Astrocyte (in vitro differentiated cells and primary cell): ENCODE data around the gene PLAAT5. TPM values are rescaled to one million over a fixed set of nuclear protein-coding genes. Genes with fewer than 3 reads are reported as not detected.

Experiments
- DNase-seq: peaks from one replicate; pipeline ENCODE4 v3.0.0-alpha.2; 2010; ENCODE audit warnings: low read depth
- FAIRE-seq: peaks from 2 replicates; lab custom pipeline; 2011; peaks lifted over from hg19 to GRCh38; lab: Jason Lieb, UNC
- H2AFZ ChIP-seq: 2 replicates; pipeline ENCODE4 v1.6.0; 2012; ENCODE audit warnings: low read depth, low read length, inconsistent platforms
- H3K27ac ChIP-seq: 2 replicates; pipeline ENCODE4 v1.5.1; 2011; ENCODE audit warnings: low read depth, low read length, inconsistent platforms
- H3K27me3 ChIP-seq: 2 replicates; pipeline ENCODE4 v1.6.0; 2011; ENCODE audit warnings: low read length, inconsistent platforms; ENCODE audit not compliant: insufficient read depth
- H3K36me3 ChIP-seq: 2 replicates; pipeline ENCODE4 v1.5.1; 2011; ENCODE audit warnings: low read length, inconsistent platforms; ENCODE audit not compliant: insufficient read depth
- H3K4me1 ChIP-seq: 2 replicates; pipeline ENCODE4 v1.5.1; 2011; ENCODE audit warnings: low read length, inconsistent platforms; ENCODE audit not compliant: insufficient read depth
- H3K4me2 ChIP-seq: 2 replicates; pipeline ENCODE4 v1.6.0; 2012; ENCODE audit warnings: low read length, inconsistent platforms
- H3K4me3 ChIP-seq: 2 replicates; pipeline ENCODE4 v1.5.1; 2011; ENCODE audit warnings: low read depth, mild to moderate bottlenecking, low read length, inconsistent platforms; ENCODE audit not compliant: insufficient read depth
- H3K79me2 ChIP-seq: 2 replicates; pipeline ENCODE4 v1.6.0; 2012; ENCODE audit warnings: mild to moderate bottlenecking, low read length, inconsistent platforms; ENCODE audit not compliant: insufficient read depth
- H3K9ac ChIP-seq: 2 replicates; pipeline ENCODE4 v1.6.0; 2012; ENCODE audit warnings: mild to moderate bottlenecking, low read length, inconsistent platforms
- H3K9me3 ChIP-seq: 2 replicates; pipeline ENCODE4 v1.5.1; 2012; ENCODE audit warnings: low read depth, mild to moderate bottlenecking, low read length, inconsistent platforms; ENCODE audit not compliant: insufficient read depth
- H4K20me1 ChIP-seq: 2 replicates; pipeline ENCODE4 v1.6.0; 2012; ENCODE audit warnings: low read length, inconsistent platforms; ENCODE audit not compliant: insufficient read depth
- H3K27ac Mint-ChIP-seq: one replicate; pipeline ENCODE4 v1.8.0; 2021; ENCODE audit warnings: mild to moderate bottlenecking, mixed read lengths; ENCODE audit not compliant: unreplicated experiment
- H3K27me3 Mint-ChIP-seq: one replicate; pipeline ENCODE4 v1.8.0; 2021; ENCODE audit warnings: low read depth, mixed read lengths; ENCODE audit not compliant: unreplicated experiment
- H3K36me3 Mint-ChIP-seq: one replicate; pipeline ENCODE4 v1.8.0; 2021; ENCODE audit warnings: low read depth, mixed read lengths; ENCODE audit not compliant: unreplicated experiment
- H3K4me1 Mint-ChIP-seq: one replicate; pipeline ENCODE4 v1.8.0; 2021; ENCODE audit warnings: low read depth, mixed read lengths; ENCODE audit not compliant: unreplicated experiment
- H3K4me3 Mint-ChIP-seq: one replicate; pipeline ENCODE4 v1.8.0; 2021; ENCODE audit warnings: mild to moderate bottlenecking, moderate library complexity, mixed read lengths; ENCODE audit not compliant: unreplicated experiment
- H3K9me3 Mint-ChIP-seq: one replicate; pipeline ENCODE4 v1.8.0; 2021; ENCODE audit warnings: mild to moderate bottlenecking, mixed read lengths; ENCODE audit not compliant: unreplicated experiment
- EZH2 ChIP-seq: IDR thresholded peaks from 2 replicates; pipeline ENCODE4 v1.6.1; 2012; ENCODE audit warnings: mild to moderate bottlenecking, low read length, inconsistent platforms; ENCODE audit not compliant: insufficient read depth
- total RNA-seq: library from RNA; stranded (reverse); gene quantifications from 2 replicates; pipeline ENCODE4 v1.2.1, GENCODE V29; 2021
- TF ChIP-seq, protein P1 (sequence below): IDR thresholded peaks from 2 replicates; pipeline ENCODE4 v1.5.1; 2011; ENCODE audit warnings: low read depth, mild to moderate bottlenecking, inconsistent platforms, low read length, moderate library complexity; ENCODE audit not compliant: insufficient read depth

Gene PLAAT5
- total RNA-seq, 1 donor from 2014 or later, result 0.36 TPM

DNA sequence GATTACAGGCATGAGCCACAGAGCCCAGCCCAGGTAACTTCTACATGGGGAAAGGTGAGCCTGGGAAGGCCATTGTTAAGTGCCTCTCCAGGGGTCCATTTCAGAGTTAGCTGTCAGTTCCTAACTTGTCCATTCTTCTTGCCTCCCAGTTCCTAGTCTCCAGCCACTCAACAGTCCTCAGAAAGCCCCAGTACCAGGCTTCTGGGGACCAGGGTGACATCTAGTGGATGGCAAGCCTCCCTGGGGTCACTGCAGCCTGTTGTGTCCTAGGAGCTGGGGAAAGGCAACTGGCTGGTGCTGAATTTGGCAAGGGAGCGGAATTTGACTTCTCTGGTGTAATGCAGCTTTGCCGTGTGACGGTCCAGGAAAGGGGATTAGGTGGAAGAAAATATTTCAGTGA, 17.0 kb upstream of the PLAAT5 start:
- H3K4me2 ChIP-seq, result no peak overlapping the region
- H3K4me3 Mint-ChIP-seq, result no peak overlapping the region
- no peak overlapping the region for H3K27ac ChIP-seq
- no peaks in the 10 kb centered on the region for H3K79me2 ChIP-seq
- TF ChIP-seq EZH2, result no peak
- TF ChIP-seq, protein P1, sequence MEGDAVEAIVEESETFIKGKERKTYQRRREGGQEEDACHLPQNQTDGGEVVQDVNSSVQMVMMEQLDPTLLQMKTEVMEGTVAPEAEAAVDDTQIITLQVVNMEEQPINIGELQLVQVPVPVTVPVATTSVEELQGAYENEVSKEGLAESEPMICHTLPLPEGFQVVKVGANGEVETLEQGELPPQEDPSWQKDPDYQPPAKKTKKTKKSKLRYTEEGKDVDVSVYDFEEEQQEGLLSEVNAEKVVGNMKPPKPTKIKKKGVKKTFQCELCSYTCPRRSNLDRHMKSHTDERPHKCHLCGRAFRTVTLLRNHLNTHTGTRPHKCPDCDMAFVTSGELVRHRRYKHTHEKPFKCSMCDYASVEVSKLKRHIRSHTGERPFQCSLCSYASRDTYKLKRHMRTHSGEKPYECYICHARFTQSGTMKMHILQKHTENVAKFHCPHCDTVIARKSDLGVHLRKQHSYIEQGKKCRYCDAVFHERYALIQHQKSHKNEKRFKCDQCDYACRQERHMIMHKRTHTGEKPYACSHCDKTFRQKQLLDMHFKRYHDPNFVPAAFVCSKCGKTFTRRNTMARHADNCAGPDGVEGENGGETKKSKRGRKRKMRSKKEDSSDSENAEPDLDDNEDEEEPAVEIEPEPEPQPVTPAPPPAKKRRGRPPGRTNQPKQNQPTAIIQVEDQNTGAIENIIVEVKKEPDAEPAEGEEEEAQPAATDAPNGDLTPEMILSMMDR, result no peak
- H3K9me3 ChIP-seq, result no peaks in the 10 kb centered on the region
- DNase-seq (no peak), FAIRE-seq (no peak)
- H2AFZ ChIP-seq, result no peak overlapping the region
- H3K27ac Mint-ChIP-seq, result no peak overlapping the region
- peaks cover 5% of the 10 kb centered on the region for H3K4me1 Mint-ChIP-seq
- H4K20me1 ChIP-seq, result no peaks in the 10 kb centered on the region
- no peaks in the 10 kb centered on the region for H3K36me3 Mint-ChIP-seq
- peaks cover 20% of the 10 kb centered on the region for H3K27me3 Mint-ChIP-seq
- peaks cover 5% of the 10 kb centered on the region for H3K9me3 Mint-ChIP-seq
- H3K4me3 ChIP-seq, result no peak overlapping the region
- peaks cover 15% of the 10 kb centered on the region for H3K4me1 ChIP-seq
- H3K27me3 ChIP-seq, result no peaks in the 10 kb centered on the region
- no peaks in the 10 kb centered on the region for H3K36me3 ChIP-seq
- no peak overlapping the region for H3K9ac ChIP-seq

GRCh38 chr11:63507511-63507910, 16.5 kb upstream of the PLAAT5 start:
- Histone ChIP-seq H3K27me3 (no peaks in the 10 kb centered on the region), H3K9me3 (no peaks in the 10 kb centered on the region), H3K36me3 (no peaks in the 10 kb centered on the region), H3K79me2 (no peaks in the 10 kb centered on the region), H4K20me1 (no peaks in the 10 kb centered on the region), H2AFZ (no peak overlapping the region), H3K4me2 (no peak overlapping the region), H3K9ac (no peak overlapping the region), H3K4me1 (peaks cover 15% of the 10 kb centered on the region), H3K27ac (no peak overlapping the region), H3K4me3 (no peak overlapping the region)
- FAIRE-seq (no peak), DNase-seq (no peak)
- H3K27ac Mint-ChIP-seq, result no peak overlapping the region
- H3K4me3 Mint-ChIP-seq, result no peak overlapping the region
- TF ChIP-seq, protein P1, result no peak
- TF ChIP-seq EZH2, result no peak
- H3K27me3 Mint-ChIP-seq, result peaks cover 18% of the 10 kb centered on the region
- H3K9me3 Mint-ChIP-seq, result peaks cover 5% of the 10 kb centered on the region
- H3K4me1 Mint-ChIP-seq, result peaks cover 5% of the 10 kb centered on the region
- no peaks in the 10 kb centered on the region for H3K36me3 Mint-ChIP-seq

DNA sequence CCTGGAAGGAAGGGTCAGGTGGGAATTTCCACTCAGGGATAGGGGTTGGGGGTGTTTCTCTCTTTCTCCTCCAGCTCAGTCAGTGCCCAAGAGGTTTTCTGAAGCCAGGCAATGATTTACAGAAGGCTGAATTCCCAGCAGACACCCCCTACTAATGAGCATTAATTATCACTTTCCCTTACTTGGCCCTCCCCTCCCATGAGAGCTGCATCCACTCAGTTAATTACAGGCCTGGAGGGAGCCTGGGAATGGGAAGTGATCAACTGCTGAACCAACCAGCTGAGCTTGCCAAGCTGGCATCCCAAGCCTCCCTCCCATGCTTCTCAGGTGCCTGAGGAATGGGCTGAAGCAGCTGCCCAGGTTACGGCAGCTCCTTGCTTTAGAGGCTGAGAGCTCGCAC, 15.9 kb upstream of the PLAAT5 start:
- Mint-ChIP-seq H3K4me3 (no peak overlapping the region), H3K27ac (no peak overlapping the region), H3K36me3 (no peaks in the 10 kb centered on the region), H3K9me3 (peaks cover 5% of the 10 kb centered on the region), H3K27me3 (peaks cover 18% of the 10 kb centered on the region), H3K4me1 (peaks cover 5% of the 10 kb centered on the region)
- Histone ChIP-seq H2AFZ (no peak overlapping the region), H3K27me3 (no peaks in the 10 kb centered on the region), H3K4me2 (no peak overlapping the region), H3K79me2 (no peaks in the 10 kb centered on the region), H3K27ac (no peak overlapping the region), H3K9ac (no peak overlapping the region), H3K4me3 (no peak overlapping the region), H3K9me3 (no peaks in the 10 kb centered on the region), H3K4me1 (peaks cover 15% of the 10 kb centered on the region), H3K36me3 (no peaks in the 10 kb centered on the region), H4K20me1 (no peaks in the 10 kb centered on the region)
- FAIRE-seq, result no peak
- TF ChIP-seq EZH2, result no peak
- TF ChIP-seq, protein P1, result no peak
- DNase-seq, result no peak
